Measurements from ENCODE around the gene CD59.

- no peak for TF ChIP-seq CTCF (IDR thresholded peaks at IDR 0.05; ENCODE audit: poor library complexity, severe bottlenecking)
- no peak for TF ChIP-seq EZH2 (IDR thresholded peaks at IDR 0.05; ENCODE audit: borderline replicate concordance, insufficient read depth, low read length, poor library complexity, severe bottlenecking)
- no peak for TF ChIP-seq POLR2AphosphoS5 (IDR thresholded peaks at IDR 0.05)
- no peak for TF ChIP-seq TAF1 (IDR thresholded peaks at IDR 0.05; ENCODE audit: low read depth)
- no peak for TF ChIP-seq REST (IDR thresholded peaks at IDR 0.05; ENCODE audit: borderline replicate concordance)
- no peak for TF ChIP-seq EP300 (conservative IDR thresholded peaks at IDR 0.05; ENCODE audit: poor library complexity, severe bottlenecking)
- TF ChIP-seq RAD21 (conservative IDR thresholded peaks at IDR 0.05), result no peak
- TF ChIP-seq MXI1 (conservative IDR thresholded peaks at IDR 0.05; ENCODE audit: poor library complexity, severe bottlenecking), result no peak
- TF ChIP-seq SMC3 (conservative IDR thresholded peaks at IDR 0.05; ENCODE audit: poor library complexity), result no peak
Observed at GRCh38 chr11:33730716-33731115, 5.5 kb downstream of the CD59 start.
